ENCODE measurements around the gene OTX2.

The OTX2 gene

GRCh38 chr14:56814519-56814959 lies 4.3 kb upstream of the OTX2 start:
- TF ChIP-seq POLR2AphosphoS5 (IDR thresholded peaks at IDR 0.05; ENCODE audit: low read depth, low read length) (no peak), TAF1 (IDR thresholded peaks at IDR 0.05; ENCODE audit: borderline replicate concordance, insufficient read depth, low read length) (no peak), FOXP2 (optimal IDR thresholded peaks at IDR 0.05; ENCODE audit: borderline replicate concordance, extremely low read depth, extremely low read length, insufficient read depth) (no peak), SIN3A (IDR thresholded peaks at IDR 0.05; ENCODE audit: borderline replicate concordance, insufficient read depth, low read length) (no peak), REST (IDR thresholded peaks at IDR 0.05; ENCODE audit: insufficient read depth in 1 of 2, low read depth in 2 of 2, low read length in 2 of 2) (no peak)

- TF ChIP-seq TAF1 (IDR thresholded peaks at IDR 0.05; ENCODE audit: borderline replicate concordance, insufficient read depth, low read length) (no peak), SIN3A (IDR thresholded peaks at IDR 0.05; ENCODE audit: borderline replicate concordance, insufficient read depth, low read length) (no peak), FOXP2 (optimal IDR thresholded peaks at IDR 0.05; ENCODE audit: borderline replicate concordance, extremely low read depth, extremely low read length, insufficient read depth) (no peak), POLR2AphosphoS5 (IDR thresholded peaks at IDR 0.05; ENCODE audit: low read depth, low read length) (no peak), REST (IDR thresholded peaks at IDR 0.05; ENCODE audit: insufficient read depth in 1 of 2, low read depth in 2 of 2, low read length in 2 of 2) (no peak)
Observed at GRCh38 chr14:56813143-56813551, 2.9 kb upstream of the OTX2 start.

GRCh38 chr14:56812364-56813141 lies 2.3 kb upstream of the OTX2 start:
- TF ChIP-seq FOXP2 (optimal IDR thresholded peaks at IDR 0.05; ENCODE audit: borderline replicate concordance, extremely low read depth, extremely low read length, insufficient read depth) (no peak), POLR2AphosphoS5 (IDR thresholded peaks at IDR 0.05; ENCODE audit: low read depth, low read length) (no peak)

- no peak for TF ChIP-seq REST (IDR thresholded peaks at IDR 0.05; ENCODE audit: insufficient read depth in 1 of 2, low read depth in 2 of 2, low read length in 2 of 2)
- no peak for TF ChIP-seq TAF1 (IDR thresholded peaks at IDR 0.05; ENCODE audit: borderline replicate concordance, insufficient read depth, low read length)
- no peak for TF ChIP-seq SIN3A (IDR thresholded peaks at IDR 0.05; ENCODE audit: borderline replicate concordance, insufficient read depth, low read length)
- TF ChIP-seq FOXP2 (optimal IDR thresholded peaks at IDR 0.05; ENCODE audit: borderline replicate concordance, extremely low read depth, extremely low read length, insufficient read depth) = no peak
- TF ChIP-seq POLR2AphosphoS5 (IDR thresholded peaks at IDR 0.05; ENCODE audit: low read depth, low read length) = no peak
Observed at GRCh38 chr14:56811593-56812363, 1.5 kb upstream of the OTX2 start.

GRCh38 chr14:56810836-56811592 lies 735 bp upstream of the OTX2 start:
- no peak for TF ChIP-seq SIN3A (IDR thresholded peaks at IDR 0.05; ENCODE audit: borderline replicate concordance, insufficient read depth, low read length)

Data from PFSK-1 (cell line).